ENCODE data around the gene MRTFB.
"Not testable (repeated sequence)": the region's sequence is repeated elsewhere in the genome, so short reads cannot be mapped to it uniquely, and the experiment has no call there.

MRTFB gene

GRCh38 chr16:14105760-14106375 is 34.7 kb downstream of the MRTFB start:
- no peak for DNase-seq (ENCODE audit: low read depth)

GRCh38 chr16:14106457-14106856 is 35.3 kb downstream of the MRTFB start:
- no peak for DNase-seq (ENCODE audit: low read depth)

GRCh38 chr16:14106961-14107360 is 35.8 kb downstream of the MRTFB start:
- no peak for DNase-seq (ENCODE audit: low read depth)

- no peak for DNase-seq (ENCODE audit: low read depth)
Measured at GRCh38 chr16:14109077-14109775, 38.1 kb downstream of the MRTFB start.

- DNase-seq (ENCODE audit: low read depth), result no peak
Measured at GRCh38 chr16:14109782-14110727, 38.9 kb downstream of the MRTFB start.

GRCh38 chr16:14110728-14111251 is 39.7 kb downstream of the MRTFB start:
- no peak for DNase-seq (ENCODE audit: low read depth)

GRCh38 chr16:14111713-14112538 is 40.8 kb downstream of the MRTFB start:
- DNase-seq (ENCODE audit: low read depth), result no peak

GRCh38 chr16:14112539-14112856 is 41.4 kb downstream of the MRTFB start:
- DNase-seq (ENCODE audit: low read depth), result no peak

- DNase-seq (ENCODE audit: low read depth), result no peak
Measured at GRCh38 chr16:14113344-14113743, 42.2 kb downstream of the MRTFB start.

GRCh38 chr16:14117051-14117450 is 45.9 kb downstream of the MRTFB start:
- no peak for DNase-seq (ENCODE audit: low read depth)

GRCh38 chr16:14119799-14120198 is 48.7 kb downstream of the MRTFB start:
- no peak for DNase-seq (ENCODE audit: low read depth)

- no peak for DNase-seq (ENCODE audit: low read depth)
Measured at GRCh38 chr16:14120335-14120734, 49.2 kb downstream of the MRTFB start.

GRCh38 chr16:14121142-14121541 is 50.0 kb downstream of the MRTFB start:
- DNase-seq (ENCODE audit: low read depth), result no peak

- DNase-seq (ENCODE audit: low read depth), result no peak
Measured at GRCh38 chr16:14121872-14122271, 50.8 kb downstream of the MRTFB start.

- not testable (repeated sequence) for DNase-seq (ENCODE audit: low read depth)
Measured at GRCh38 chr16:14122430-14122829, 51.3 kb downstream of the MRTFB start.

GRCh38 chr16:14125000-14125681 is 54.0 kb downstream of the MRTFB start:
- DNase-seq (ENCODE audit: low read depth), result no peak

GRCh38 chr16:14125708-14126107 is 54.6 kb downstream of the MRTFB start:
- no peak for DNase-seq (ENCODE audit: low read depth)

- DNase-seq (ENCODE audit: low read depth), result no peak
Measured at GRCh38 chr16:14128097-14128496, 57.0 kb downstream of the MRTFB start.

GRCh38 chr16:14129502-14129901 is 58.4 kb downstream of the MRTFB start:
- no peak for DNase-seq (ENCODE audit: low read depth)

GRCh38 chr16:14131774-14132695 is 60.9 kb downstream of the MRTFB start:
- no peak for DNase-seq (ENCODE audit: low read depth)
